Activated T-cell treated with anti-CD3 and anti-CD28 coated beads for 1 hour (primary cell): Measurements from ENCODE around the gene SLC44A5.
"Not testable (repeated sequence)": the region's sequence is repeated elsewhere in the genome, so short reads cannot be mapped to it uniquely, and the experiment has no call there.

Source experiments
- DNase-seq: peaks from one replicate; pipeline ENCODE4 v3.0.0-alpha.2; 2020; ENCODE audit warnings: low read depth

Gene SLC44A5

DNA sequence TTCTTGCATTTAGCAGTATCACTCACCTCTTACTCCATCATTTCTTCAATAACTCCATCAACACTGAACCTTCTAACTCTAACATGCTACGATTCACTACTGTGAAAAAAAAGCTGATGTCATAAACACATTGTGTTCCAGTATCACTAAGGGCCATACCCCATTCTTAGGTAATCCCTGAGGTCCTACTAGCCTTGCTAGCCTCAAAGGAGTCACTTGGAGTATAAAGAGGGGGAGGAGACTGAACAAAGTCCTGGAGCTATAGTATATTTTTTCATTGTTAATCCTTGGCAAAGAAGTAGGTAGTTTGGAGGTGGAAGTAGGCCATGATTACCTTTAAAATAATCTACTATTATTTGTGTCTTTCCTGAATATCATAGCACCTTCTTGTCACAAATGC is at the start of gene SLC44A5:
Gene SLC44A5 (minus strand): TSS at position 101 of the 400 bp plus-strand sequence. CDS start 69,667 bp downstream, outside the sequence.
- no peak for DNase-seq

GRCh38 chr1:75655931-75656330 is 45.0 kb upstream of the SLC44A5 start:
- no peak for DNase-seq

GRCh38 chr1:75647183-75647582 is 36.3 kb upstream of the SLC44A5 start:
- not testable (repeated sequence) for DNase-seq

DNA sequence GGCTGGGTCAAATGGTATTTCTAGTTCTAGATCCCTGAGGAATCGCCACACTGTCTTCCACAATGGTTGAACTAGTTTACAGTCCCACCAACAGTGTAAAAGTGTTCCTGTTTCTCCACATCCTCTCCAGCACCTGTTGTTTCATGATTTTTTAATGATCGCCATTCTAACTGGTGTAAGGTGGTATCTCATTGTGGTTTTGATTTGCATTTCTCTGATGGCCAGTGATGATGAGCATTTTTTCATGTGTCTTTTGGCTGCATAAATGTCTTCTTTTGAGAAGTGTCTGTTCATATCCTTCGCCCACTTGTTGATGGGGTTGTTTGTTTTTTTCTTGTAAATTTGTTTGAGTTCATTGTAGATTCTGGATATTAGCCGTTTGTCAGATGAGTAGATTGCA is 34.2 kb upstream of the SLC44A5 start:
- not testable (repeated sequence) for DNase-seq

DNA sequence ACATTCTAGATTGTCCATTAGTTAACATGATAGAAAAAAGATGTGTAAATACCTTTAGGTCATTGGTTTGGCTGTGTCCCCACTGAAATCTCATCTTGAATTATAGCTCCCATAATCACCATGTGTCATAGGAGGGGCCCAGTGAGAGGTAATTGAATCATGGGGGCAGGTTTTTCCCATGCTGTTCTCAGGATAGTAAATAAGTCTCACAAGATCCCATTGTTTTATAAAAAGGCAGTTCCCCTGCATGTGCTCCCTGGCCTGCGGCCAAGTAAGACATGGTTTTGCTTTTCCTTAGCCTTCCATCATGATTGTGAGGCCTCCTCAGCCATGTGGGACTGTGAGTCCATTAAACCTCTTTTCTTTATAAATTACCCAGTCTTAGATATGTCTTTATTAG is 32.5 kb upstream of the SLC44A5 start:
- no peak for DNase-seq

DNA sequence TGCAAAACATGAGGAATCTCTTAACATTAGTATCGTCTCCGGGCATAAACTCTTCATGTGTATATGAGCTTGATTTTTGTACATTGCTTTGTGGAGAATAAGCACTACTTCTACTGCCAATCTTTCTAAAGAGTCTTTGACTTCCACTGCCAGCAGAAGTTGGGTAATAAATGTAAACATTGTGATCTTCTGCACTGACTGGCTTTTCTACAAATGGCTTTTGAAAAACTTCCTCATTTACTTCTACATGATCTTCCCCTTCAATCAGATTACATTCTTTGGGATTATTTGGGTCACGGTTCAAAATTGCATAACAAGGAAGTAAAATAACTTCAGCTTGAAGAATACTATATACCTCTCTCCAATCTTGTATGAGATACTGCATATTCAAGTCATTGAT is 30.4 kb upstream of the SLC44A5 start:
- no peak for DNase-seq

- DNase-seq: no peak
Observed at GRCh38 chr1:75640137-75640536, 29.2 kb upstream of the SLC44A5 start.

DNA sequence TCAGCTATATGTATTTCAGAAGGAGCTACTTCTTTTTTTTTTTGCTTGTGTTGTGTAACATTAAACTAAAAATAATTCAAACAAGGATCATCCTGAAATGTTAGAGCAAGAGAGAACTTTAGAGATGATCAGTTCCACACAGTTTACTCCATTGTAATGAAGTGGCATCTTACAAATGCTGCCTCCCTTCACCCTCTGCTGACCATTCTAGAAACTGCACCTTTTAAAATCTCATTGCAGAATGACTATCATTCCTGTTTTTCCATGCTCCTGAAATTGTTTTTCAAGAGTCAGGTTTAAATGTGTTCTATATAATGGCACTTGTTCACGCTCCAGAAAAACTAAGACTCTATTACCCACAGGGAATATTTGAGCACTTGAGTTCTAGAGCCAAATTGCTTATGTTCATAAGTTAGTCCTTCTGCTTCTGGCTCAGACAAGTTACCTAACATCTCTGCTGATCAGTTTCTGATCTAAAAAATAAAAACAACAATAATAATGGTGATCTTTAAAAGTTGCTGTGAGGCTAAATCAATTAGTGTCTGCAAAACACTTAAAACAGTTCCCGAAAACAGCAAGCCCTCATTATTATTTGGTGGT is 21.5 kb upstream of the SLC44A5 start:
- no peak for DNase-seq

DNA sequence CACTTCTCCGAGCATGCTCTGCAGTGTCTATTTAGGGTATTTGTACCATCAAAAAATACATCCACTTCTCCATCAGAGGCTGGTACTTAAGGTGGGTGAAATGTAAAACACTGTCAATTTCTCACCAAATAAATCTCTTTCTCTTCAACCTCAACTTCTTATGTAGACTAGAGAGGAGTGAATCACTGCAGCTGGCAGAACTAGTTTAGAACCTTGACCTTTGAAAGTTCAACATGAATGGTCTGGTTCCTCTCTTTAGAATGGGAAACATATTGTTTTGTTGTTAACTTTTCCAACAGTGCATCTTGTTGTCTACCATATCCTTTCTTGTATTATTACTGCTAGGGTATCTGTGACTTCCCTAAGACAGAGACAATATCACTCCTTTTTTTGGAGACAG is 20.1 kb upstream of the SLC44A5 start:
- DNase-seq: no peak

- no peak for DNase-seq
Observed at GRCh38 chr1:75630004-75630594, 19.2 kb upstream of the SLC44A5 start.

DNA sequence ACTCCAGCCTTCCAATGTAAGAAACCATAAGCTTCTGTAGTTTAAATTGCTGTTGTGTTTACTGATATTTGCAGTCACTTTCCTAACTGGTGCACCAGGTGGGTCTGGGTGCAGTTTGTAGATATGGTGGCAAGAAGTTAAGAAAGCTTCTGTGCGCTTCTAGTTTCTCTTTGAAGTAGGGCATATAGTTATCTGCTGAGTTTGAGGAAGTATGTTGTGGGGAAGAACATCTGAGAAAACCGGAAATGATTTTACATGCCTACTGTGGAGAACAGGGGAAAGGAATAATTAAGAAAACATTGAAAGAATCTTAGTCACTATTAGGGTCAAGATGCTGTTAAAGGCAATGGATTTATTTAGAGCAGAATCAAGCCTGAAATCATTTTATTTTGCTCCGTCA is 14.9 kb upstream of the SLC44A5 start:
- no peak for DNase-seq

DNA sequence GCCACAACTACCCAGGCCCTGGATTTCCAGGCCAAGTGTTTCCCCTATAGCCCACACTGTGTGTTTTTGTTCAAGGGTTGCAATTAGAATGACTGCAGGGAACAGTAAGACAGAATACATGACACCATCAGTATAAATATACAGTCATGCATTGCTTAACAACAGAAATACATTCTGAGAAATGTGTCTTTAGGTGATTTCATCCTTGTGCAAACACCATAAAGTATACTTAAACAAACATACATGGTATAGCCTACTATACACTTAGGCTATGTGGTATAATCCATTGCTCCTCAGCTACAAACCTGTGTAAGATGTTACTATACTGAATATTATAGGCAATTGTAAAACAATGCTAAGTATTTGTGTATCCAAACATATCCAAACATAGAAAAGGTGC is 7.5 kb upstream of the SLC44A5 start:
- DNase-seq: no peak

DNA sequence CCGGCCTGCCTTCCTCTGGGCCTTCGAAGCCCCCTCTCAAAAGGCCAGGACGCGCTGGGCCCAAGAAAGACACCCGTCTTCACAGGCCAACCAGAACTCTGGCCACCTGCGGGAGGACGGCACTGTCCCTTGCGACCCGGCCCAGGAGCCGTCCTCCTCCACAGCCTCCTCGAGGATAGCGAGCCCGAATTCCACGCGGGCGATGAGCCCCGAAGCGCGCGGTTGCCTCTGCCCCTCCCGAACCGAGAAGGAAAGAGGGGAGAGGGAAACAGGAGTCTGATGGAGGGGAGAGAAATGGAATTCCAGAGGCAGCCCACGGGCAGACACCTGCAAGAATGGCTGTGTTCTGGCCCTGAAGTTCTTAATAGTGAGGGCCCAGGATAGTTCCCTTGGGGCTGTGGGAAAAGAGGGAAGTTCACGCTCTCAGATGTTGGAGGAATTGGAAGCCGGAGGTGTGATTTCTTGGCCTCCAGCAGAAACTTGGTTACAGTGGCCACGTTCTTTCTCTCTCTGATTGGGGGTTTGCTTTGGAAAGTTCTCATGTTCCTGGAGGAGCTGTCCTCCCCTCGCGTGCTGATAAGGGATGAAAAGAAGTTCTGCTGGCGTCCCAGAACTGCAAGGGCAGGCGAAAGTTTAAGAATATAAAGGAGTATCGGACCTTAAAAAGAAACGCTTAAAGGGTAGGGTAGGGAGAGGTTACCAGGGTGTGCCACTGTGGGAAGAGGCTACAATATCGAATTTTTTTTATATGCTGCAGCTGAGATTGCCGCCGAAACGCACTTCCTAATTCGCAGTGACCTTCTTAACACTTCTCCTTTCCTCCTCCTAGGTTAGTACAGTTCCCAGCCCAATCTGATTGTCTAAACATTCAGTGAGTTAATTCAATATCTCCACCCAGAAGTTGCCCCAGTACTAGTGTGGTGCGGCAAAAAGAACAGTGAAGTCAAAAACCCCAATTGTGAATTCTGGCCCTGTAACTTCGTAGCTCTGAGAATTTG is 5.8 kb upstream of the SLC44A5 start:
- no peak for DNase-seq

GRCh38 chr1:75615613-75616435 is 4.9 kb upstream of the SLC44A5 start:
- no peak for DNase-seq

DNA sequence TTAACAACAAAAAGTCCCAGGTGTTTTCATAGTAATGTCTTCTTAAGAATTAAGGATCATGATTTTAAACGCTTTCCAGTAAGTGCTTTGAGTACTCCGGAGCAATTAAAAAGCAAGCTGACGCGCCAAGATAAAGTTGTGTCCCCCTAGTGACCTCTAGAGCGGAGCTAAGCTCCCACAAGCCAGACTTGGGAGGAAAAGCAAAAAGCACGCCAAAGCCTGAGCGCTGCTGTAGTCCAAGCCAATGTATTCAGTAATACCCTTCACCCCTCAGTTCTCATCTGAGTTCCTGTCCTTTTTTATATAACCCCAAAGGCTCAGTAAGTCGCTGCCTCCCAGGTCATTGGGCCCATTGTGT is 3.5 kb upstream of the SLC44A5 start:
- DNase-seq: no peak

DNA sequence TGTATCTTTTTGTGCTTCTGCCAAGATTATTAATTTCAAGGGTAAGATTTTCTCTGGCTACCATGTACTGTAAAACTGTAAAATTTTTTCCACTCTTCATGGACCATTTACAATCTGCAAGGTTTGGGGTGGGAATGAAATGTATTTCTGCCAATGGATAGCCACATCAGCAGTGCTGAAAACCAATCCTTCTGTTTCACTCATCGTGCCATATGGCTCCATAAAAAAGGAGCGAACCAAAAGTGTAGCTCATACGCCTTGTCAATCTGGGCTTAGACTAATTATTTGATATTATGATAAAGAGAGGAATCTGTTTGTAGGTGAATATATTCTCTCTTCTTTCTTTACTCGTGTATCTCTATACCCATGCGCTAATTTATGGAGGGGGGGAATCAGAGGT is 3.0 kb upstream of the SLC44A5 start:
- no peak for DNase-seq

DNA sequence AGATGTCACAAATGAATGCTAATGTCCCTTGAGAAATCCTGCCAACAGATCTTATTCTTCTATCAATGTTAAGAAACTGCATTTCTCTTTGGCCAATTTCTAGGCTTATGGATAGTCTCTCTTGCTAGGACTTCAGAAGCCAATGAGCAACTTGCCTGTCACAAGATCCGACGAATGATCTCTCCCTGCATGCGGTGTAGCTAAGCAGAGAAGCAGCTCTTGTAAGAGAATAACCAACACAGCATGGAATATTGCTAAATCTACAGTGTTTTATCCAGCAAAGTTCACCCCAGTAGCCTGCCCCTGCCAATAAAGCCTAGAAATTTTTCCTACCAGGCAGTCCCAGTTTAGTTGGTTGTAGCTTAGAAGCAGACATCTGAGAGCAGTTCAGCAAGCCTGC is 2.1 kb upstream of the SLC44A5 start:
- no peak for DNase-seq

DNA sequence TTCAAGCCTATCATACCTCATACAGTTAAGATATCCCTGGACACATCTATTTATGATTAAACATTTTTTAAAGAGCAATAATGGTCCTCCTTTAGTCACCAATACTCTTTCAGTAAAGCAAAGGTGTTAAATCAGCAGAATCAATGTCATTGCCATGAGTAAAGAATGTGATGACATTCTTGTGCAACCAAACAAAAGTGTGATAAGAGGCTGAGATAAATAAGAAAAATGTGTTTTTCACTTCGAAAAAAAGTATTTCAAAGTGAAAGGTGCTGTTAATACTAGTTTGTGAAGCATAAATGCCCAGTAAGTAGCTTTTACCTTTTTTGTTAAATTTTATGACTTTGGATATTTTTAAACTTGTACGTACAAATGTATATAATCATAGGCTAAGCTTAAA is 8.4 kb downstream of the SLC44A5 start:
- no peak for DNase-seq

DNA sequence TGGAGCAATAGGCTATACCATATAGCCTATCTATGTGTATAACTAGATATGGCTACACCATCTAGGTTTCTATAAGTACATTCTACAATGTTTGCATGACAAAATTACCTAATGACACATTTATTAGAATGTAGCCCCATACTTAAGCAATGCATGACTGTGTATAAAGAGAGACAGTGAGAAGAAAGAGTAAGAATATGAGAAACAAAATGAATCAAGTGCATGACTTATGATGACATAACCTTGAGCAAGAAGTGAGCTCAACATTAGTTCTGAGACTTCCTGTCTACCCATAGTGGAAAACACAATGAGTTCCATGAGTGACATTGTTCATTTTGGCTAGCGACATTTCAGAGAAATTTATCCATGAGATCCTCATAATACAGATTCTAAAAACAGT is 10.1 kb downstream of the SLC44A5 start:
- DNase-seq: no peak

- no peak for DNase-seq
Observed at GRCh38 chr1:75594327-75594726, 16.6 kb downstream of the SLC44A5 start.

- DNase-seq: not testable (repeated sequence)
Observed at GRCh38 chr1:75593457-75593856, 17.5 kb downstream of the SLC44A5 start.

GRCh38 chr1:75589637-75590036 is 21.3 kb downstream of the SLC44A5 start:
- no peak for DNase-seq
